Upper lobe of right lung (tissue), 1 donor: Measurements from ENCODE around the gene EVX1. TPM values are rescaled to one million over a fixed set of nuclear protein-coding genes. Genes with fewer than 3 reads are reported as not detected.

Source experiments
- ATAC-seq: fragments of 200-7000 bp; cut with Tn5 transposase; one replicate; pipeline ENCODE4 v1.9.1; 2020; ENCODE audit warnings: mild to moderate bottlenecking, moderate library complexity
- DNase-seq: peaks from one replicate; pipeline ENCODE4 v3.0.0-alpha.2; 2020
- H3K27ac ChIP-seq: fragments of 200-600 bp; one replicate; pipeline ENCODE4 v1.8.0; 2022
- H3K27me3 ChIP-seq: fragments of 200-600 bp; one replicate; pipeline ENCODE4 v1.8.0; 2022; ENCODE audit warnings: mild to moderate bottlenecking
- H3K36me3 ChIP-seq: fragments of 200-600 bp; one replicate; pipeline ENCODE4 v1.8.0; 2022
- H3K4me1 ChIP-seq: fragments of 200-600 bp; one replicate; pipeline ENCODE4 v1.8.0; 2022
- H3K4me3 ChIP-seq: fragments of 200-600 bp; one replicate; pipeline ENCODE4 v1.8.0; 2022; ENCODE audit warnings: mild to moderate bottlenecking
- H3K9me3 ChIP-seq: fragments of 200-600 bp; one replicate; pipeline ENCODE4 v1.8.0; 2022
- CTCF ChIP-seq: fragments of 200-600 bp; IDR thresholded peaks from one replicate; pipeline ENCODE4 v1.8.0; 2022; ENCODE audit warnings: antibody characterized with exemption
- intact Hi-C: fragments of 100-400 bp; cut with DNase I; formaldehyde crosslinking; loops from one replicate; pipeline ENCODE4 v1.11.0; 2022
- total RNA-seq: library from RNA; stranded (reverse); fragmentation: NEBNext Ultra II Directional; extraction: Animal tissue kit (Norgen Biotek cat#: 25700); gene quantifications from one replicate; pipeline ENCODE4 v1.2.1, GENCODE V29; 2021
- donor health status: DM: no; HTN: yes; CAD: no; lungs with severe emphysema.

The EVX1 gene
- total RNA-seq, 1 donor from 2014 or later = not detected

GRCh38 chr7:27235387-27236311 is 7.0 kb upstream of the EVX1 start:
- peak; percentile 30 for TF ChIP-seq CTCF
- ATAC-seq = peak; percentile 42
- peak; percentile 68 for DNase-seq
- no peaks in the 10 kb centered on the region for H3K9me3 ChIP-seq
- H3K27me3 ChIP-seq = peaks cover 82% of the 10 kb centered on the region
- peak overlapping the region; percentile 23 for H3K4me3 ChIP-seq
- no peak overlapping the region for H3K27ac ChIP-seq
- no peaks in the 10 kb centered on the region for H3K36me3 ChIP-seq
- peaks cover 17% of the 10 kb centered on the region for H3K4me1 ChIP-seq
- intact Hi-C loops = no loop called here

GRCh38 chr7:27237735-27238334 is 4.8 kb upstream of the EVX1 start:
- peaks cover 23% of the 10 kb centered on the region for H3K4me1 ChIP-seq
- no peaks in the 10 kb centered on the region for H3K36me3 ChIP-seq
- TF ChIP-seq CTCF = no peak
- no peak overlapping the region for H3K4me3 ChIP-seq
- no peaks in the 10 kb centered on the region for H3K9me3 ChIP-seq
- DNase-seq (no peak), ATAC-seq (no peak)
- no peak overlapping the region for H3K27ac ChIP-seq
- intact Hi-C loops = no loop called here
- peaks cover 100% of the 10 kb centered on the region for H3K27me3 ChIP-seq

- no peaks in the 10 kb centered on the region for H3K9me3 ChIP-seq
- peak; percentile 46 for DNase-seq
- peaks cover 25% of the 10 kb centered on the region for H3K4me1 ChIP-seq
- TF ChIP-seq CTCF = no peak
- peaks cover 100% of the 10 kb centered on the region for H3K27me3 ChIP-seq
- H3K36me3 ChIP-seq = no peaks in the 10 kb centered on the region
- no peak for ATAC-seq
- intact Hi-C loops = no loop called here
- H3K27ac ChIP-seq = no peak overlapping the region
- no peak overlapping the region for H3K4me3 ChIP-seq
These were observed 3.6 kb upstream of the EVX1 start for GRCh38 chr7:27238979-27239386.

- Histone ChIP-seq H3K4me1 (peaks cover 25% of the 10 kb centered on the region), H3K4me3 (no peak overlapping the region), H3K27me3 (peaks cover 100% of the 10 kb centered on the region), H3K36me3 (no peaks in the 10 kb centered on the region), H3K9me3 (no peaks in the 10 kb centered on the region), H3K27ac (no peak overlapping the region)
- ATAC-seq = no peak
- intact Hi-C loops = no loop called here
- no peak for TF ChIP-seq CTCF
- peak; percentile 61 for DNase-seq
These were observed 3.1 kb upstream of the EVX1 start for GRCh38 chr7:27239387-27240014.

- Histone ChIP-seq H3K27ac (no peak overlapping the region), H3K27me3 (peaks cover 100% of the 10 kb centered on the region), H3K36me3 (no peaks in the 10 kb centered on the region), H3K9me3 (no peaks in the 10 kb centered on the region), H3K4me1 (peaks cover 28% of the 10 kb centered on the region), H3K4me3 (no peak overlapping the region)
- intact Hi-C loops = no loop called here
- no peak for DNase-seq
- ATAC-seq = no peak
- no peak for TF ChIP-seq CTCF
These were observed 2.4 kb upstream of the EVX1 start for GRCh38 chr7:27240015-27240731.
